ENCODE data around the gene ZNF189. TPM values are rescaled to one million over a fixed set of nuclear protein-coding genes. Genes with fewer than 3 reads are reported as not detected.

The ZNF189 gene
- 10 to 100 TPM in 1 of 2 donors, 1 to 10 TPM in 1; 8.4 to 19.6 TPM for total RNA-seq

DNA sequence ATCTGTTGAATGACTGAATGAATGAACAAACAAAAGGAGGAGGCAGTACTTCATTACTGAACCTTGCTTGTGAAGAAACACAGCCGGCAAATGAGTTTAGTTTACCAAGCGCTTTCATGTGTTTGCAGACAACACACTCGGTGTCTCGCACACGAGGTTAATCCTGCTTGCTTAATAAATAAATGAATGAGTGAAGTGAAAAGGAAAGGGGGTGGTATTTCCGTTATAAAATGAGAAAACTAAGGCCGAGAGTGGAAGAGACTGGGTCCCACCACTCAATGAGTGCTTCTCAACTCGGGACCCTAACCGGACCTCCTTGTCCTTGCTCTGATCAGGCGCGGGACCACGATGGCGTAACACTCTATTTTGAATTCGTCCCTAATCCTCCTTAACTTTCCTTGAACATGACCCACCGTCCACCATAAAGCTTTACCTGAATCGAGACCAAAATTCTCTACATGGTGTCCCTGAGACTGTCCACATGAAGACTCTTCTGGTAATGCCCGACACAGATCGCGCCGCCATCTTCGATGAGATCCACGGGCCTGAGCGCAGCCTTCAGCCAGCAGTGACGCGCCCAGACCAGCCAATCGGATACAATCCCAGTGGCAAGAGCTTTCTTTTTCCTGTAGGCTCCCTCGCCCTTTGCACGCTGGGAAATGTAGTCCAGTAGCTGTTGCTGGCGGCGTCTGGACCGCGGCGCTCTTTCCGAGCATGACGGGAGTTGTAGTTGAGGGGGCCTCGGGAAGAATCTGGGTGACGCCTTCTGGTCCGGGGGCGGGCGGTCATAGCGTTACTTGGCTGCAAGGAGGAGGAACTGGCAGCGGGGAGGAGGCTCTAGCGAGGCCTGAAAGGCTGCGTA is at the start of gene ZNF189, which contains the start of gene MRPL50:
TSS of gene ZNF189 (plus strand) at position 784 of the 862 bp plus-strand sequence. CDS start 306 bp downstream, outside the sequence.
TSS of gene MRPL50 (minus strand) at position 551 of the 862 bp plus-strand sequence. CDS start at position 525, 26 bp downstream.
- Mint-ChIP-seq H3K4me1 (peaks cover 44% of the 10 kb centered on the region), H3K27ac (peak within 1 kb of the TSS; percentile 97), H3K27me3 (no peaks in the 10 kb centered on the region), H3K36me3 (ENCODE audit: low read depth) (peaks cover 100% of the 10 kb centered on the region), H3K4me3 (peak within 1 kb of the TSS; percentile 92), H3K9me3 (peaks cover 20% of the 10 kb centered on the region)
- ATAC-seq (replicated peaks): peak; percentile 93

DNA sequence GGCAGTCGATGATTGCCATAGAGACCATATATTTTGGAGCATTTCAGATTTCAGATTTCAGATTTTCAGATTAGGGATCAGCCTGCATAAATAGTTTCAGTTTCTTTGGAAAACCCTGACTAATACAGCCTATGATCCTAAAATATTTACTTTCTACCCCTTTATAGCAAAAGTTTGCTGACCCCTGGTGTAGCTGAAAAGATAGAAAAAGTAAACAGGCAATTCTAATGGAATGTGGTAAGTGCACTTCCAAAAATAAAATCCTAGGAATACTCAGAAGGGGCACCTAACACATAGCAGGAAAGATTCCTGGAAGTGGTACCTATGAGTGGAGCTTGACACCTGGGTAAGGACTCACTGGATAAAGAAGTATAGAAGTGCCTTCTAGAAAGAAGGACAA is 48.4 kb upstream of the ZNF189 start:
- Mint-ChIP-seq H3K4me3 (no peak overlapping the region), H3K27me3 (peaks cover 8% of the 10 kb centered on the region), H3K9me3 (no peaks in the 10 kb centered on the region), H3K36me3 (ENCODE audit: low read depth) (no peaks in the 10 kb centered on the region), H3K27ac (no peak overlapping the region), H3K4me1 (no peaks in the 10 kb centered on the region)
- no peak for ATAC-seq (replicated peaks)

DNA sequence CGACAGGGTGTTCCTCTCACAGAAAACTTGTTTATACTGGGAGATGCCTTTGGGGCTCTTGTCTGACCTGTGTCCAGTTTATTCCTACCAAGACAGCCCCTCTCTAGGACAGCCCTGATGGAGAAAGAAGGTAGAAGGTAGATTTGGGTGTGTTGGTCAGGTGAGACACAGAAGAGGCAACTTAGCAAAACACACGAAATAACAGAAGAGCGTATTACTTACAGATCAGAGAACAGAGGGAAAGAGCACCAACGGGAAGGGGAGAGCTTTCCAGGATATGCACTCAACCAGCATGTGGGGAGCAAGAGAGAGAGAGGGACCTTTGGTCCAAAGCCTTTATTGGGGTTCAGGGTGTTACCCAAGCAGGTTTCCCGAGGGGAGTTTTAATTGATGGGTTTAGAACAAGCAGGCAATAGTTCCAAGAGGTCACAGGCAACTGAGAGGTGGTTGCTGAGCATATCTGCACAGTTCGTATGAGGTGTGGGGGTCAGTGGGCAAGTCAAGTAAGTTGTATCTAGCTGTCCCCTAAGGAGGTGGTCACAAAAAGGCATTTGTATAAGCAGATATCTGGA is 45.7 kb upstream of the ZNF189 start:
- H3K27me3 Mint-ChIP-seq: peaks cover 7% of the 10 kb centered on the region
- ATAC-seq (replicated peaks): no peak
- H3K9me3 Mint-ChIP-seq: no peaks in the 10 kb centered on the region
- no peak overlapping the region for H3K4me3 Mint-ChIP-seq
- H3K27ac Mint-ChIP-seq: no peak overlapping the region
- H3K4me1 Mint-ChIP-seq: no peaks in the 10 kb centered on the region
- H3K36me3 Mint-ChIP-seq (ENCODE audit: low read depth): no peaks in the 10 kb centered on the region

DNA sequence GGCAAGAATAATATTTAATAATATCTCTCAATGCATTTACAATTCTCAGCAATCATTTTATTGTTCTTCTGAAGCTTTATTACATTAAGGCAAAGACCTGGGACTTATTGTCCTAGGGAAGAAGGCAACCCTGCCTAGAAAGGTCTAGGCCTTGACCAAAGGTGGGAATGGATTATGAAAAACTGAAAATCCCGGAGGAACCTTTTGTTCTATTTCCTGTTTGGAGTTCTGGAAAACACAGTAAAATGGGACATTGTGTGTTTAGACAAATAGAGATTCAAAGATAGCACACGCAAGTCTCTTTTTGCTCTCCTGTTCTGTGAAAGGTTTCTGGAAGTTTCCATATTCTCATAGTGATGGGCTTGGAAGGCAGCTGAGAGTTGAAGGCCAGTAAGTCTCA is 45.0 kb upstream of the ZNF189 start:
- no peak for ATAC-seq (replicated peaks)
- Mint-ChIP-seq H3K4me1 (no peaks in the 10 kb centered on the region), H3K27ac (no peak overlapping the region), H3K27me3 (peaks cover 7% of the 10 kb centered on the region), H3K4me3 (no peak overlapping the region), H3K9me3 (no peaks in the 10 kb centered on the region), H3K36me3 (ENCODE audit: low read depth) (no peaks in the 10 kb centered on the region)

DNA sequence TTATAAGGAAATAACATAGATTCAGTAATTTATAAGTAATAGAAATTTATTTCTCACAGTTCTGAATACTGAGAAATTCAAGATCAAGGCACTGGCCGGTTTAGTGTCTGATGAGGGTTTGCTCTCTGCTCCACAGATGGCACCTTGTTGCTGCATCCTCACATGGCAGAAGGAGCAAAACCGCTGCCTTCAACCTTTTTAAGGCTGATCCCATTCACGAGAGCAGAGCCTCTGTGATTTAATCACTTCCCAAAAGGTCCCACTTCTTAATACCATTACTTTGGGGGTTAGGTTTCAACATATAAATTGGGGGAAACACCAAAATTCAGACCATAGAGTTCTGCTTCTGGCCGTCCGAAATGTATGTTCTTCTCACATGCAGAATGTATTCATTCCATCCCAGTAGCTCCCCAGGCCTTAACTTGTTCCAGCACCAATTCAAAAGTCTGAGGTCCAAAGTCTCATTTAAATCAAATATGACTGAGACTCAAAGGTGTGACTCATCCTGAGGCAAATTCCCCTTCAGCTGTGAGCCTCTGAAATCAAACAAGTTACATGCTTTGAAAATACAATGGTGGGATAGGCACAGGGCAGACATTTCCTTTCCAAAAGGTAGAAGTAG is 44.4 kb upstream of the ZNF189 start:
- no peaks in the 10 kb centered on the region for H3K4me1 Mint-ChIP-seq
- ATAC-seq (replicated peaks): no peak
- H3K27me3 Mint-ChIP-seq: peaks cover 7% of the 10 kb centered on the region
- H3K9me3 Mint-ChIP-seq: no peaks in the 10 kb centered on the region
- no peak overlapping the region for H3K27ac Mint-ChIP-seq
- no peaks in the 10 kb centered on the region for H3K36me3 Mint-ChIP-seq (ENCODE audit: low read depth)
- no peak overlapping the region for H3K4me3 Mint-ChIP-seq

DNA sequence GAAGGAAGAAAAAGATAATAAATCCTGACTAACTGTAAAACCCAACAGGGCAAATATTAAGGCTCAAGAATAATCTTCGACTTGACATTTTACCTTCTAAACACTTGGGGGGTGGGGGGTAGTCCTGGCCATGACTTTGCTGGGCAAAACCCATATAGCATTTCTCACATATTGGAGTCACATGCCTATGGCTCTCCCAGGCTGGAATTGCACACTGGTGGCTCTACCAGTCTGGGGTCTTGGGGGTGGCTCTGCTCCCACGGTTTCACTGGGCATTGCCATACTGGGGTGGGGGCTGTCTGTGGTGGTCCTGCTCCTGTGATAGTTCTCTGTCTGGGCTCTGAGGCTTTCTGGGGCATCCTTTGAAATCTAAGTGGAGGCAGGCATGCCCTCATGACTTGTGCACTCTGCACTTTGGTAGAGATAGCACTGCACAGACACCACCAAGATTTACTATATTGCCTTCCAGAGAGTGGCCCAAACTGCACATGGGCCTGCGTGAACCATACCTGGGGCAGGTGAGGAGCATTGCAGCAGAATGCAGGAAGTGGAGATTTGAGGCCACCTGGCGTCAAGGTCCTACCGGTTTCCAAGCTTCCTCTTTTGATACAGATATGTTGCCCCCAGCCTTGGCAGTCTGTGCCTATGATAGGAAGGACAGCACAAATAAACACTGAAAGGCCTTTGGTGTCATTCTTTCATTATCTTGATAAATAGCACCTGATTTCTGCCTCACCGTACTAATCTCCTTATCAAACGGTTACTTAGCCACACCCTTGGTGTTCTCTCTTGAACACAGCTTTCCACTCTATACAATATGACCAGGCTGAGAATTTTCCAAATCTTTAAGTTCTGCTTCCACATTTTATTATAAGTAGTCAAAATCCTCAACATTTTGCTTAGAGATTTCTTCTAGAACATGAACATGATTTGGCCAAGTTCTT is 43.6 kb upstream of the ZNF189 start:
- H3K9me3 Mint-ChIP-seq: no peaks in the 10 kb centered on the region
- H3K4me3 Mint-ChIP-seq: no peak overlapping the region
- no peak overlapping the region for H3K27ac Mint-ChIP-seq
- H3K4me1 Mint-ChIP-seq: no peaks in the 10 kb centered on the region
- no peak for ATAC-seq (replicated peaks)
- H3K27me3 Mint-ChIP-seq: peaks cover 7% of the 10 kb centered on the region
- H3K36me3 Mint-ChIP-seq (ENCODE audit: low read depth): no peaks in the 10 kb centered on the region

DNA sequence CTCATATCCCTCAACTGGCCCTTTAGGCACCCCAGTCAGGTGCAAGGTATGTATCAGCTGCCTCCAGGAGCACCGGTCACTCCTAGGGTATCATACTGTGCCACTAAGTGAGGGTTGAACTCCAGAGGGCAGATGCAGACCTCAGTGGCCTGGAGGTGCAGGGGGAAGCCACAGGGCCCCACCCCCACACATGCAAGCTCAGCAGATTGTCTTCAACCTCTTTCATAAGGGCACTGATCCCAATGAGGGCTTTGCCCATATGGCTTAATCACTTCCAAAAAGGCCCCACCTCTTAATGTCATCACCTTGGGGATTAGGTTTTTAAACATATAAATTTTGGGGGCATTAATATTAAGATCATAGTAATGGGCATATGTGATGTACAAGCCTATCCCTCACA is 42.0 kb upstream of the ZNF189 start:
- Mint-ChIP-seq H3K4me3 (no peak overlapping the region), H3K36me3 (ENCODE audit: low read depth) (no peaks in the 10 kb centered on the region), H3K4me1 (no peaks in the 10 kb centered on the region), H3K27me3 (peaks cover 7% of the 10 kb centered on the region), H3K27ac (no peak overlapping the region), H3K9me3 (no peaks in the 10 kb centered on the region)
- no peak for ATAC-seq (replicated peaks)

DNA sequence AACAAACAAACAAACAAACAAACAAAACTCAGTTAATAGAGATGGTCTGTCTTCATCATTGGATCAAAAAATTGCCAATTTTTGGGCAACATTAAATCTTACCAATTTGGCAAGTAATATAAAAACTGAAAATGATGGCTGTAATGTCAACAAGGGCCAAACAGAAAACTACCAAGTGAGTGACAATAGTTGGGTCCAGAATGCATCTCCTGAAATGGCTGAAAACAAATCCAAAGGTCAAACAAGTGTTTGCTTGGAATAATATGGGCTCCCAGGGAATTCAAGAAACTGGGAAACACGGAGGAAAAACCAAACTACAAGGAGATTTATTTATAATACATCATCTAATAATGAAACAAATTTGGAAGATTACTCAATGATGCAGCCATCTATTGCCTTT is 39.0 kb upstream of the ZNF189 start:
- H3K27ac Mint-ChIP-seq: no peak overlapping the region
- H3K36me3 Mint-ChIP-seq (ENCODE audit: low read depth): no peaks in the 10 kb centered on the region
- no peaks in the 10 kb centered on the region for H3K27me3 Mint-ChIP-seq
- H3K9me3 Mint-ChIP-seq: no peaks in the 10 kb centered on the region
- no peak for ATAC-seq (replicated peaks)
- H3K4me1 Mint-ChIP-seq: no peaks in the 10 kb centered on the region
- H3K4me3 Mint-ChIP-seq: no peak overlapping the region

DNA sequence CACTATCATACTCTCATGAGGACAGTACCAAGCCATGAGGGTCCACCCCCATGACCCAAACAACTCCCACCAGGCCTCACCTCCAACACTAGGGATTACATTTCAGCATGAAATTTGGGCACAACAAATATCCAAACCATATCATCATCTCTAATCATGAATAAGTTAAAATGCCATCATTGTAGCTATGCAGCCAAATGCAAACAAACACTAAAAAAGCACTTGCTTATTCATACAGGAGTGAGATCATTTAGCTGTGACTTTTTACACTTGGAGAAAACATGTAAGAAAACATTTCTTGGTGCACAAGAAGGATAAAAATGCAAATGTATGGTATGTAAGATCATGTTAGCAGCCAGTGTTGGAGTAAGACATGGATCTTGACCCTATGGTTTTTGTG is 38.0 kb upstream of the ZNF189 start:
- Mint-ChIP-seq H3K36me3 (ENCODE audit: low read depth) (no peaks in the 10 kb centered on the region), H3K27me3 (no peaks in the 10 kb centered on the region), H3K4me1 (no peaks in the 10 kb centered on the region), H3K4me3 (no peak overlapping the region), H3K27ac (no peak overlapping the region), H3K9me3 (no peaks in the 10 kb centered on the region)
- ATAC-seq (replicated peaks): no peak

DNA sequence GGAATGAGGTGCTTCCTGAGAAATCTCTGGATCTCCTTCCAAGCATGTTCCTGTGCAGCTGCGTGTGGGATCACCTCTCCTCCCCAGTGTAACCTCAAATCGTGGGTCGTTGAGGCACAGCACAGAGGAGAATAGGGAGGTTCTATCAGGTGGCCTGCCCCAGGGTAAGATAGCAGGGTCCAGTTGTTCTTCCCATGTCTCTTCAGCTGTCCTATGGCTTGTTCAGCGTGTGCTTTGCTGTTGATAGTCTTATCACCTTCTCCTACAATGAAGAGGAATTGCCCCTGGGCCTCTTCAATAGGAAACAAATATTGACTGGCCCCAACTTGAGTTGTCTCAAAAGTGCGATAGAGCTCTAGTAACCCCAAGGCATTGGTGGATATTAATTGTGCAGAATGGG is 36.2 kb upstream of the ZNF189 start:
- Mint-ChIP-seq H3K4me3 (no peak overlapping the region), H3K9me3 (no peaks in the 10 kb centered on the region), H3K36me3 (ENCODE audit: low read depth) (no peaks in the 10 kb centered on the region), H3K4me1 (no peaks in the 10 kb centered on the region), H3K27me3 (peaks cover 3% of the 10 kb centered on the region), H3K27ac (no peak overlapping the region)
- no peak for ATAC-seq (replicated peaks)

DNA sequence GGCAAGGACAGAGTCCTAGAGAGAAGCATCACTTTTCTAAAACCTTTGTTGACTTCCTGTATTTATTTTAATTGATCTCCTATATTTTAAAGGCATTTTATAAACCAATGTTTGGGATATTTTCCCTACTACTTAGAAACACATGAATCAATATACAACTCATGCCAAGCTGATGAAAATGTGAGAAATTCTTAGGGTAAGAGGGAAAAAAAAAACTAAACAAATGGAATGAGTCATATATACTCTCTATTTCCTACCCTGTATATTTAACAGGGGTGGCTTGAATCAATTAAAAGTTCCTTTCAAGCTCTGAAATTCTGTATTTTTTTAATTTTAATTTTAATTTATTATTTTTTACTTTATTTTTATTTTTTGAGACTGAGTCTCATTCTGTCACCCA is 33.5 kb upstream of the ZNF189 start:
- Mint-ChIP-seq H3K9me3 (no peaks in the 10 kb centered on the region), H3K36me3 (ENCODE audit: low read depth) (no peaks in the 10 kb centered on the region), H3K27ac (no peak overlapping the region), H3K27me3 (peaks cover 5% of the 10 kb centered on the region), H3K4me3 (no peak overlapping the region), H3K4me1 (no peaks in the 10 kb centered on the region)
- no peak for ATAC-seq (replicated peaks)

DNA sequence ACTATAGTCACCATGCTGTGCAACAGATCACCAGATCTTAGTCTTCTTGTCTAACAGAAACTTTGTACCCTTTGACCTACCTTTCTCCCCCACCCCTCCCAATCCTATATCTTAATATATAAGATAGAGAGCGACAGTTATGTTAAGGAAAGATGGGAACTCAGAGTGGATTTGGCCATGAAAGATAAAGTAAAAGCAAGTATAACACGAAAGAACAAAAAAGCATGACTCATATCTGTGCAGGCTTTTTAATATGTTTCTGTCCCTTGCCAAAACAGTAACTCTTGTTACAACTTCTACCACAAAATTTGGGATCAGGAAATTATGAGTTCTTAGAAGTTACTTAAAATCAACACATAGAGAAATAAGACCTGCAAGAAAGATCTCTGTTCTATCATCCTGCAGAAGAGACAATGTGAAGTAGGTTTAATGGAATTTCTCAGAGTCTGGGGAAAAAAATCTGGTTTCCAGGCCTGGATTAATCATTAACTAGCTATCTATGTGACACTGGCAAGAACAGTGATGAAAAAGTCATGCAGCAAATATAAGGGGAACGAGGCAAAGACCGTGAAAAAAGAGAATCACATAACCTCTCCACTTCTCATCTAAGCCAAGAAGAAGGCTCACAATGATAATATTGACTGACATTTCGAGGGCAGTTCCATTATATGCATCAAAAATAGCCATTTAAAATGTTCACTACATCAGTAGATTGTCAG is 32.5 kb upstream of the ZNF189 start:
- H3K4me3 Mint-ChIP-seq: no peak overlapping the region
- H3K27me3 Mint-ChIP-seq: peaks cover 8% of the 10 kb centered on the region
- no peak overlapping the region for H3K27ac Mint-ChIP-seq
- H3K9me3 Mint-ChIP-seq: no peaks in the 10 kb centered on the region
- H3K4me1 Mint-ChIP-seq: no peaks in the 10 kb centered on the region
- no peaks in the 10 kb centered on the region for H3K36me3 Mint-ChIP-seq (ENCODE audit: low read depth)
- no peak for ATAC-seq (replicated peaks)

DNA sequence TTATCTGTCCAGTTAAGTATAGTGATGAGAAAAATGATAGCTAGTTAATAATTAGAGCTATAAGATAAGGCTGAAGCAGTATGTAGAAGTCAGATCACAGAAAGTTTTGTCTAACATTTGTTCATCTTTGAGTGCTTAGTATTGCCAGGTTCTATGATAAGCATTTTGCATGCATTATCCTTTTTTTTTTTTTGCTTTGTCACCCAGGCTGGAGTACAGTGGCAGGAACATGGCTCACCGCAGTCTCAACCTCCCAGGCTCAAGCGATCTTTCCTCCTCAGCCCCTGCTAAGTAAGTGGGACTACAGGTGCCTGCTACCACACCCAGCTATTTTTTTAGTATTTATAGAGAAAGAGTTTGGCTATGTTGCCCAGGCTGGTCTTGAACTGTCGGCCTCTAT is 31.3 kb upstream of the ZNF189 start:
- Mint-ChIP-seq H3K4me3 (no peak overlapping the region), H3K9me3 (no peaks in the 10 kb centered on the region), H3K4me1 (no peaks in the 10 kb centered on the region), H3K36me3 (ENCODE audit: low read depth) (no peaks in the 10 kb centered on the region), H3K27ac (no peak overlapping the region), H3K27me3 (peaks cover 8% of the 10 kb centered on the region)
- no peak for ATAC-seq (replicated peaks)

Data from activated T-helper 17 cell treated with anti-CD3 and anti-CD28 coated beads, Interleukin-2, amount 50 U/mL, for 72 hours (primary cell).